Dermis blood vessel endothelial cell (primary cell): ENCODE measurements around the gene FGF3. TPM values are rescaled to one million over a fixed set of nuclear protein-coding genes. Genes with fewer than 3 reads are reported as not detected.

Source experiments
- DNase-seq: peaks from one replicate; pipeline ENCODE4 v3.0.0; 2010
- total RNA-seq: library from RNA; depleted of rRNA; stranded (reverse); fragments of >200 nt; gene quantifications from 2 replicates; pipeline ENCODE4 v1.2.3, GENCODE V29; 2014

The FGF3 gene
- total RNA-seq, 1 donor from 2014 or later = not detected

DNA sequence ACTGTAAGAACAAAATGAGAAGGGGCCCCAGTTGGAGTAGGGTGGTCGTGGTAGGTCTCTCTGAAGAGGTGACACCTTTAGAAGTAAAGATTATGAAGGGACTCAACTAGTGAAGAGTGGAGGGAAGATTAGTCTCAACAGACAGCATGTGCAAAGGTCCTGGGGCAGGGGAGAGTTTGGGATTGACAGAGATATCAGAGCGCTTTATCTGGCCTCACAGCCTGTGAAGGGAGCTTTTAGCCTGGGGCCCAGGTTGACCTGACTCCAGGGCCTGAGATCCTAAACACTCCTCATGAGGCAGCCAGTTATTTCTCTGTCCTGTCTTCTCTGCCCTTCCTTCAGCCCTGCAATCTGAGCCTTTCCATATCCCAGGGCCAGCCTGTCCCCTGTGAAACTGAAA is 16.2 kb downstream of the FGF3 start:
- DNase-seq = no peak

DNA sequence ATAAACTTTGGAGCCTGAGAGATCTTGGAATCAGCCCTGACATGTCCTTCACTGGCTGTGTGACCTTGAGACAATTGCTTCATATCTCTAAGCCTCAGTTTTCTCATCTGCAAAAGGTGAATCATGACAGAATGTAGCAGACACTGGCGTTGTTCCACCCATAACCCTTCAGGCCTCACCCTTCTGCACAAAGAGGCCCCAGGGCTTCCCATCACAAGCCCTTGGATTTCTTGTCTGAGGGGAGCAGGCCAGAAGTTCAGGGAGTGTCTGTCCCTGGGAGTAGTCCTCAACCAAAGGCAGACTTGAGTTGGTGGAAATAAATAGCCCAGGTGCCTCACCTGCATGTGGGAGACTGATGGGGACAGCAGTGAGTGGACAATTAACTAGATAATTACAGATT is 16.6 kb downstream of the FGF3 start:
- DNase-seq = no peak

- DNase-seq = peak; percentile 47
These were observed 17.5 kb downstream of the FGF3 start for GRCh38 chr11:69801513-69802335.

DNA sequence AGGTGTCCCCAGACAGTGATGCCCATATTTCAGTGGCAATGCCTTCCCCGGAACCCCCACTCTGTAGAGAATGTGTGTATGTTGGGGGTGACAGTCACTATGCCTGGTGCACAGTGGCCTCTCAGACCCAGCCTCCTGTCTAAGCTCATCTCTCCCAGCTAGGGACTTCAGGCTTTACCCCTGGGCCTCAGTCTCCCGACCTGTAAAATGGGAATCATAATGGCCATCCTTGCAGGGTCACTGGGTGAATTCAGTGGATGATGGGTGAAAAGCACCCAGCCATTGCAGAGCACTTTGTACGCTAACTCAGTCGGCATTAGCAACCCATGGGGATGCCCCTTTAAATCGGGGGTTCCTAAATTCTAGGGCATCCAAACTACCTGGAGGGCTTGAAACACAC is 18.9 kb downstream of the FGF3 start:
- DNase-seq = no peak

DNA sequence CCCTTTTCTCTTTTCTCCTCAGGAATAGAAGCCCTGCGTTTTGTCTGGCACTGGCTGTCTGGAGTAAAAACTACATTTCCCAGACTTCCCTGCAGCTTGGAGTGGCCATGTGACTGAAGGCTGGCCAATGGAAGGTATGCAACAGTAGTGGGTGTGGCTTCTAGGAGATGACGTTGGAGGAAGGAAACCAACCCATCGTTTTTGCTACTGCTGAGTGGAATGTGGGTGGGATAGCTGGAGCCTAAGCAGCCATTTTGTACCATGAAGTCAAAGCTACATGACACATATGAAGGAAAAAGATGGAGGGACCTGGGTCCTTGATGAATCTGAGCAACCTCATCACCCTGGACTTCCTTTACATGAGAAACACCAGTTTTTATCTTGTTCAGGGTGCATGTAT is 19.6 kb downstream of the FGF3 start:
- DNase-seq = peak; percentile 38

- no peak for DNase-seq
These were observed 20.1 kb downstream of the FGF3 start for GRCh38 chr11:69799097-69799496.

DNA sequence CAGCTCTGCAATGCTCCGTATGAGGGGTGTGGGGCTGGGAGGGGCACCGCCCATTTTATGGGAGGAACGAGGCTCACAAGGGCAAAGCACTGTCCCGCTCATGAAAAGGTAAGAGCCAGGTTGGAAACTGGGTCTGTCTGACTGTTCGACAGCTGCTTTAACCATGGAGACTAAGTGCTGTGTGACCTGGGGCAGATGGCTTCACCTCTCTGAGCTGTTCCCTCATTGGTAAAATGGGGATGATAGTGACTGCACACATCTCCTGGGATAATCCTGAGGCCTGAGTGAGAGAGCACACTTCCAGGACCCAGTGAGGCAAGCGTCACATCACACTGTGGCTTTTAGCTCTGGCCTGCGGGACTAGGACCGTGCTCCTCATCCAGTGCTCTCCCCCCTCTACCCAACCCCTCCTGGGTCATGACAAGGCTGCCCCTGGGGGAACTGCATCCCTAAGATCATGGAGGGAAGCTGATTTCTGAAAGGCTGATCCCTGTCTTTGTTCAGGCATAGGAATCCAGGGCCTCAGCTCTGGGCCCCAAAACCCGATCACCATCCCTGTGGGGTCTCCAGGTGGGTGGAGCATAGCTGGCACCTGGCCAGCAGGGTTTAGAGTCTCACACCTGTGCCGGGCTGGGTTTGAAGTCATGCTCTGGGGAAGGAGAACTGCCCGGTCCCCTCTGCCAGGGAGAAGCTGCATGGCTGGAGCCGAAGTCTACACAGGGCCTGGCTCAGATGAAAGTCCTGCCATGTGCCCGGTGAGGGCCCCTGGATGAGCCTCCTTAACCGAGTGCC is 21.3 kb downstream of the FGF3 start:
- no peak for DNase-seq

- no peak for DNase-seq
These were observed 22.1 kb downstream of the FGF3 start for GRCh38 chr11:69797156-69797555.

DNA sequence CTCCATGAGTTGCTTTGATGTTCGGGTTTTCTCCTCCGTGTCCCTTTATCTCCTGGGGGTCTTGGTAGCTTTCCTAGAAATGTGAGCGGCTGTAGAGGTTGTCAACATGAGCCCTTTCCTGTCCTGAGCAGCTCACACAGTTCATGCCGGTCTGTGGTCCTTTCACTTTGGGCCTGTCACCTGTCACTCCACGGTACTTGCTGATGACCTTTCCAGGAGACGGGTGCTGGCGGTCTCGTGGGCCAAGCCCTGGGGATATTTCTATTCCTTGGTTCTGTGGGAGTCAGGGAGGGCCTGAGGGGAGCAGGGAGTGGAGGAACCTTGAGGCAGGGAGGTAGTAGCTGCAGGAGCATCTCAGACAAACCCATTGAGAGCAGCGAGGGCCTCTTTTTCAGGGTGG is 23.2 kb downstream of the FGF3 start:
- DNase-seq = no peak

- no peak for DNase-seq
These were observed 27.7 kb downstream of the FGF3 start for GRCh38 chr11:69791276-69792180.

DNA sequence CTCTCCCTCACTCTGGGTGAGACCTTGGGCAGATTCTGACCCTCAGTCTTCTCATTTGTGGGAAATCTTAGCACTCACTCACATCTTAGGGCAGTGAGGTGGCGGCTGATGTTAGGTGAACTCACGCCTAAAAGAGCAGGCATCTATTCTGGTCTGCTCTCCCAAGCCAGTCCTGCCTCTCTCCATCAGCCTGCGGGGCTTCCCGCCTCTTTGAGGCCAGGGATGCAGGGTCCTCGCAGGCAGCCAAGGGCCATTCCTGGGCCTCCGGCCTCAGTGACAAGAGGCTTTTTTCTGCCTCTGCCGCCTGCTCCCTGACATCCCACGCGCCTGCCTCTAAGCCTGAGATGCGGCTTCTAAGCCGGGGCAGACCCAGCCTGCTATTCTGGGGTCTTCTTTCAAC is 30.3 kb downstream of the FGF3 start:
- no peak for DNase-seq

GRCh38 chr11:69787906-69788305 is 31.3 kb downstream of the FGF3 start:
- DNase-seq = no peak

DNA sequence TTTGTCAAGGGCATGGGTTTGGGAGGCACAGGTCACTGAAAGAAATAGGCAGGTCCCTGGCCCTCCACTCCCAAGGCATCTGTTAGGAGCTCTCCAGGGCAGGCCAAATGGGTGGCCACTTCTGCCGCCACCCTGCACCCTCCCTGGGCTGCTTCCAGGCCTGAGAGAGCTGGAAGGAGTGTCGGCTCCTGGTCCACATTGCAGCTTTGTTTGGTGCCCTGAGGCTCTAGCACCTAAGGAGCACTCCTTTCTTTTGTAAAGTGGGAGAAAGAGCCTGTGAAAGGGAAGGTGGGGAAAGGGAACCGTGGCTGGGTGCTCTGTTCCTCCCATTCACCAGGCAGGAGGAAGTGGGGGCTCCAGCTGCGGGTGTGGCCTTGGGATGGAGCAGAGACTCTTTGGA is 31.8 kb downstream of the FGF3 start:
- no peak for DNase-seq

- DNase-seq = no peak
These were observed 38.0 kb downstream of the FGF3 start for GRCh38 chr11:69781241-69781640.

DNA sequence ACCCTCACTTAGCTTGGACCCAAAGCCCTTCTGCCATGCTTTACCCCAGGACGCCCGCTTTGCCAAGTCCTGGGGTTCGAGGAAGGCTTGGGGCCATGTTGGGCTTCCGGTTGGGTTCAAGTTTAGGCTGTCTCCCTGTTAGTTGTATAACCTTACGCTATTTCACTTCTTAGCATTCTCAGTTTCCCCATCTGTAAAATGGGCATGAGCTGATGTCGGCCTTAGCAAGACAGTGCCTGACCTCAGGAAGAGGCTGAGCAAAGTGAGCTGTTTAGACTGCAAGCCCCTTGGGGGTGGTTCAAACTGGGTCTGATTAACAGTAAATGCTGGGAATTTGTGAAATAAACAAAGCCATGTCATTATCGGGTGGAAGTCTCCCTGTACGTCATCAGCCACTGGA is 40.8 kb downstream of the FGF3 start:
- DNase-seq = no peak

GRCh38 chr11:69775163-69775755 is 44.0 kb downstream of the FGF3 start, which contains the start of gene FGF4:
Gene FGF4 (minus strand): TSS chr11:69775341. CDS start chr11:69775084, 257 bp downstream.
- no peak for DNase-seq

- no peak for DNase-seq
These were observed 44.7 kb downstream of the FGF3 start for GRCh38 chr11:69774354-69775162.

- DNase-seq = no peak
These were observed 45.4 kb downstream of the FGF3 start for GRCh38 chr11:69773626-69774353.

- DNase-seq = no peak
These were observed 47.8 kb downstream of the FGF3 start for GRCh38 chr11:69771466-69771865.

- DNase-seq = no peak
These were observed 48.7 kb downstream of the FGF3 start for GRCh38 chr11:69770540-69770939.

GRCh38 chr11:69765498-69765995 is 53.7 kb downstream of the FGF3 start:
- DNase-seq = no peak
